ENCODE measurements around the gene MROH2A. TPM values are rescaled to one million over a fixed set of nuclear protein-coding genes. Genes with fewer than 3 reads are reported as not detected.

Gene MROH2A
- total and polyA plus RNA-seq, 2 donors: 0.39 to 0.71 TPM

GRCh38 chr2:233773854-233774253 lies 4.3 kb upstream of the MROH2A start:
- Histone ChIP-seq H3K4me3 (ENCODE audit: low read length in 2 of 2) (no peak overlapping the region), H3K9me3 (ENCODE audit: control insufficient read depth in 2 of 2, insufficient read depth in 1 of 2, low read length in 1 of 2) (no peaks in the 10 kb centered on the region), H3K4me1 (ENCODE audit: control insufficient read depth in 2 of 2, insufficient read depth in 2 of 2, low read length in 2 of 2) (no peaks in the 10 kb centered on the region), H3K27me3 (ENCODE audit: control insufficient read depth in 2 of 2, insufficient read depth in 1 of 2, low read length in 1 of 2) (no peaks in the 10 kb centered on the region), H3K36me3 (ENCODE audit: control insufficient read depth in 2 of 2, insufficient read depth in 2 of 2, low read length in 1 of 2) (no peaks in the 10 kb centered on the region), H3K27ac (ENCODE audit: low read depth in 1 of 2, low read length in 1 of 2) (no peak overlapping the region)
- no peak for DNase-seq (ENCODE audit: low read depth in 6 of 9, low spot score in 9 of 9)
- WGBS: 97% methylated on average over 5 of the region's 5 CpGs

- no peaks in the 10 kb centered on the region for H3K36me3 ChIP-seq (ENCODE audit: control insufficient read depth in 2 of 2, insufficient read depth in 2 of 2, low read length in 1 of 2)
- no peaks in the 10 kb centered on the region for H3K4me1 ChIP-seq (ENCODE audit: control insufficient read depth in 2 of 2, insufficient read depth in 2 of 2, low read length in 2 of 2)
- no peak overlapping the region for H3K27ac ChIP-seq (ENCODE audit: low read depth in 1 of 2, low read length in 1 of 2)
- no peak overlapping the region for H3K4me3 ChIP-seq (ENCODE audit: low read length in 2 of 2)
- H3K27me3 ChIP-seq (ENCODE audit: control insufficient read depth in 2 of 2, insufficient read depth in 1 of 2, low read length in 1 of 2): no peaks in the 10 kb centered on the region
- 97% methylated on average over 6 of the region's 6 CpGs for WGBS
- H3K9me3 ChIP-seq (ENCODE audit: control insufficient read depth in 2 of 2, insufficient read depth in 1 of 2, low read length in 1 of 2): no peaks in the 10 kb centered on the region
- no peak for DNase-seq (ENCODE audit: low read depth in 6 of 9, low spot score in 9 of 9)
These were observed 2.7 kb upstream of the MROH2A start for GRCh38 chr2:233775414-233775813.

GRCh38 chr2:233779722-233780121 lies 1.6 kb downstream of the MROH2A start:
- H3K27me3 ChIP-seq (ENCODE audit: control insufficient read depth in 2 of 2, insufficient read depth in 1 of 2, low read length in 1 of 2): no peaks in the 10 kb centered on the region
- no peak overlapping the region for H3K4me3 ChIP-seq (ENCODE audit: low read length in 2 of 2)
- H3K27ac ChIP-seq (ENCODE audit: low read depth in 1 of 2, low read length in 1 of 2): no peak overlapping the region
- no peaks in the 10 kb centered on the region for H3K9me3 ChIP-seq (ENCODE audit: control insufficient read depth in 2 of 2, insufficient read depth in 1 of 2, low read length in 1 of 2)
- DNase-seq (ENCODE audit: low read depth in 6 of 9, low spot score in 9 of 9): no peak
- H3K36me3 ChIP-seq (ENCODE audit: control insufficient read depth in 2 of 2, insufficient read depth in 2 of 2, low read length in 1 of 2): no peaks in the 10 kb centered on the region
- no peaks in the 10 kb centered on the region for H3K4me1 ChIP-seq (ENCODE audit: control insufficient read depth in 2 of 2, insufficient read depth in 2 of 2, low read length in 2 of 2)
- WGBS: 96% methylated on average over 4 of the region's 4 CpGs

GRCh38 chr2:233780771-233781170 lies 2.6 kb downstream of the MROH2A start:
- no peaks in the 10 kb centered on the region for H3K36me3 ChIP-seq (ENCODE audit: control insufficient read depth in 2 of 2, insufficient read depth in 2 of 2, low read length in 1 of 2)
- 96% methylated on average over 4 of the region's 4 CpGs for WGBS
- H3K4me3 ChIP-seq (ENCODE audit: low read length in 2 of 2): no peak overlapping the region
- DNase-seq (ENCODE audit: low read depth in 6 of 9, low spot score in 9 of 9): no peak
- no peak overlapping the region for H3K27ac ChIP-seq (ENCODE audit: low read depth in 1 of 2, low read length in 1 of 2)
- no peaks in the 10 kb centered on the region for H3K9me3 ChIP-seq (ENCODE audit: control insufficient read depth in 2 of 2, insufficient read depth in 1 of 2, low read length in 1 of 2)
- no peaks in the 10 kb centered on the region for H3K4me1 ChIP-seq (ENCODE audit: control insufficient read depth in 2 of 2, insufficient read depth in 2 of 2, low read length in 2 of 2)
- no peaks in the 10 kb centered on the region for H3K27me3 ChIP-seq (ENCODE audit: control insufficient read depth in 2 of 2, insufficient read depth in 1 of 2, low read length in 1 of 2)

GRCh38 chr2:233789554-233789953 lies 11.4 kb downstream of the MROH2A start:
- Histone ChIP-seq H3K4me3 (ENCODE audit: low read length in 2 of 2) (no peak overlapping the region), H3K9me3 (ENCODE audit: control insufficient read depth in 2 of 2, insufficient read depth in 1 of 2, low read length in 1 of 2) (no peaks in the 10 kb centered on the region), H3K36me3 (ENCODE audit: control insufficient read depth in 2 of 2, insufficient read depth in 2 of 2, low read length in 1 of 2) (no peaks in the 10 kb centered on the region), H3K27me3 (ENCODE audit: control insufficient read depth in 2 of 2, insufficient read depth in 1 of 2, low read length in 1 of 2) (no peaks in the 10 kb centered on the region), H3K27ac (ENCODE audit: low read depth in 1 of 2, low read length in 1 of 2) (no peak overlapping the region), H3K4me1 (ENCODE audit: control insufficient read depth in 2 of 2, insufficient read depth in 2 of 2, low read length in 2 of 2) (no peaks in the 10 kb centered on the region)
- DNase-seq (ENCODE audit: low read depth in 6 of 9, low spot score in 9 of 9): no peak
- 96% methylated on average over 7 of the region's 7 CpGs for WGBS

GRCh38 chr2:233791151-233791882 lies 13.2 kb downstream of the MROH2A start:
- no peaks in the 10 kb centered on the region for H3K9me3 ChIP-seq (ENCODE audit: control insufficient read depth in 2 of 2, insufficient read depth in 1 of 2, low read length in 1 of 2)
- no peaks in the 10 kb centered on the region for H3K4me1 ChIP-seq (ENCODE audit: control insufficient read depth in 2 of 2, insufficient read depth in 2 of 2, low read length in 2 of 2)
- no peak overlapping the region for H3K4me3 ChIP-seq (ENCODE audit: low read length in 2 of 2)
- 95% methylated on average over 18 of the region's 18 CpGs for WGBS
- H3K27ac ChIP-seq (ENCODE audit: low read depth in 1 of 2, low read length in 1 of 2): no peak overlapping the region
- no peaks in the 10 kb centered on the region for H3K27me3 ChIP-seq (ENCODE audit: control insufficient read depth in 2 of 2, insufficient read depth in 1 of 2, low read length in 1 of 2)
- DNase-seq (ENCODE audit: low read depth in 6 of 9, low spot score in 9 of 9): no peak
- no peaks in the 10 kb centered on the region for H3K36me3 ChIP-seq (ENCODE audit: control insufficient read depth in 2 of 2, insufficient read depth in 2 of 2, low read length in 1 of 2)

GRCh38 chr2:233791883-233792329 lies 13.8 kb downstream of the MROH2A start:
- whole genome bisulfite sequencing: 88% methylated on average over 9 of the region's 9 CpGs
- Histone ChIP-seq H3K27ac (ENCODE audit: low read depth in 1 of 2, low read length in 1 of 2) (no peak overlapping the region), H3K27me3 (ENCODE audit: control insufficient read depth in 2 of 2, insufficient read depth in 1 of 2, low read length in 1 of 2) (no peaks in the 10 kb centered on the region), H3K36me3 (ENCODE audit: control insufficient read depth in 2 of 2, insufficient read depth in 2 of 2, low read length in 1 of 2) (no peaks in the 10 kb centered on the region), H3K9me3 (ENCODE audit: control insufficient read depth in 2 of 2, insufficient read depth in 1 of 2, low read length in 1 of 2) (no peaks in the 10 kb centered on the region), H3K4me1 (ENCODE audit: control insufficient read depth in 2 of 2, insufficient read depth in 2 of 2, low read length in 2 of 2) (no peaks in the 10 kb centered on the region), H3K4me3 (ENCODE audit: low read length in 2 of 2) (no peak overlapping the region)
- DNase-seq (ENCODE audit: low read depth in 6 of 9, low spot score in 9 of 9): no peak

GRCh38 chr2:233792720-233793119 lies 14.6 kb downstream of the MROH2A start:
- 95% methylated on average over 7 of the region's 7 CpGs for WGBS
- H3K36me3 ChIP-seq (ENCODE audit: control insufficient read depth in 2 of 2, insufficient read depth in 2 of 2, low read length in 1 of 2): no peaks in the 10 kb centered on the region
- no peaks in the 10 kb centered on the region for H3K9me3 ChIP-seq (ENCODE audit: control insufficient read depth in 2 of 2, insufficient read depth in 1 of 2, low read length in 1 of 2)
- no peak for DNase-seq (ENCODE audit: low read depth in 6 of 9, low spot score in 9 of 9)
- no peaks in the 10 kb centered on the region for H3K4me1 ChIP-seq (ENCODE audit: control insufficient read depth in 2 of 2, insufficient read depth in 2 of 2, low read length in 2 of 2)
- no peaks in the 10 kb centered on the region for H3K27me3 ChIP-seq (ENCODE audit: control insufficient read depth in 2 of 2, insufficient read depth in 1 of 2, low read length in 1 of 2)
- no peak overlapping the region for H3K27ac ChIP-seq (ENCODE audit: low read depth in 1 of 2, low read length in 1 of 2)
- no peak overlapping the region for H3K4me3 ChIP-seq (ENCODE audit: low read length in 2 of 2)

GRCh38 chr2:233793465-233794127 lies 15.5 kb downstream of the MROH2A start:
- 93% methylated on average over 18 of the region's 18 CpGs for WGBS
- Histone ChIP-seq H3K9me3 (ENCODE audit: control insufficient read depth in 2 of 2, insufficient read depth in 1 of 2, low read length in 1 of 2) (no peaks in the 10 kb centered on the region), H3K27ac (ENCODE audit: low read depth in 1 of 2, low read length in 1 of 2) (no peak overlapping the region), H3K36me3 (ENCODE audit: control insufficient read depth in 2 of 2, insufficient read depth in 2 of 2, low read length in 1 of 2) (no peaks in the 10 kb centered on the region), H3K27me3 (ENCODE audit: control insufficient read depth in 2 of 2, insufficient read depth in 1 of 2, low read length in 1 of 2) (no peaks in the 10 kb centered on the region), H3K4me3 (ENCODE audit: low read length in 2 of 2) (no peak overlapping the region), H3K4me1 (ENCODE audit: control insufficient read depth in 2 of 2, insufficient read depth in 2 of 2, low read length in 2 of 2) (no peaks in the 10 kb centered on the region)
- DNase-seq (ENCODE audit: low read depth in 6 of 9, low spot score in 9 of 9): no peak
